ENCODE data around the gene ARHGAP30.
"Not testable (repeated sequence)": the region's sequence is repeated elsewhere in the genome, so short reads cannot be mapped to it uniquely, and the experiment has no call there.

The ARHGAP30 gene

DNA sequence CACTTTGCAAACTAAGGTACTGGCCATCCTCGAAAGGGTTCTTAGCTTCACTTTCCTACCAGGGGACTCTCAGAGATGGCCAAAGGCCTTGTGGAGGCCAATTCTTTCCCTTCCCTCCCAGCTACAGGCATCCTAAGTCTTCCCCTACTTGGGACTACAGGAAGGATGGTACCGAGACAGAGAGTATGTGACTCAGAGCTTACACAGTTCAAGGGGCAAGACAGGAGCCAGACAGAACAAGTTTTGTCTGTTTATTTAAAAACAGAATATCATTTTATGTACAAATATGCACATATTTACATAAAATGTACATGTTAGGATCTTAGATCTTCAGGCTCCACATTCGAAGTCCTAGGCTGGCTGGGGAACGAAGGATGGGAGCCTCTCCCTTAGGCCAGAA is 1.1 kb upstream of the ARHGAP30 start:
- Histone ChIP-seq H3K36me3 (ENCODE audit: insufficient read depth, low read length) (no peaks in the 10 kb centered on the region), H3K4me1 (ENCODE audit: insufficient read depth, low read length) (no peaks in the 10 kb centered on the region; the same call in 1 of the 2 replicates), H3K9me3 (ENCODE audit: control insufficient read depth, insufficient read depth, low read length) (0 out of 2 replicates have a peak, but pooled peaks cover 2% of the 10 kb centered on the region), H3K9ac (ENCODE audit: low read depth, low read length) (no peak overlapping the region)

DNA sequence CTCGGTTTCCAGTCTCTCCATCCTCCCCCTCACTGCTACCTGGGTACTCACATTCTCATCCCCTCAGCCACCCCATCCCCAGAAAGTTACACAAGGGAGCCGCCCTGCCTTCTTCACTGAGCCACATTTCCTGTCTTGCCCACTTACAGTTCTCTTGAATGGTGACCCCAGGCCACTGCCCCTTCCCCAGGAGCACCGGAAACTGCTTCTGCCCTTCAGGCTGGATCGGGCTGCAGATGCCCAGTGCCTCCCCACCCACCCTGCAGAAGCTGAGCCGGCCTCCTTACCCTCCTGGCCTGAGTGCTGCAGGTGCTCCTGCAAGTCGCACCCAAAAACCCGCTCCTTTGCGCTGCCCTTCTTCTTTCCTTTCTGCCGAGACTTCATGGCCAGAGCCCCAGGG is 450 bp downstream of the ARHGAP30 start:
- H3K9ac ChIP-seq (ENCODE audit: low read depth, low read length), result no peak overlapping the region
- no peaks in the 10 kb centered on the region for H3K36me3 ChIP-seq (ENCODE audit: insufficient read depth, low read length)
- no peaks in the 10 kb centered on the region; the same call in 1 of the 2 replicates for H3K4me1 ChIP-seq (ENCODE audit: insufficient read depth, low read length)
- 0 out of 2 replicates have a peak, but pooled peaks cover 2% of the 10 kb centered on the region for H3K9me3 ChIP-seq (ENCODE audit: control insufficient read depth, insufficient read depth, low read length)

DNA sequence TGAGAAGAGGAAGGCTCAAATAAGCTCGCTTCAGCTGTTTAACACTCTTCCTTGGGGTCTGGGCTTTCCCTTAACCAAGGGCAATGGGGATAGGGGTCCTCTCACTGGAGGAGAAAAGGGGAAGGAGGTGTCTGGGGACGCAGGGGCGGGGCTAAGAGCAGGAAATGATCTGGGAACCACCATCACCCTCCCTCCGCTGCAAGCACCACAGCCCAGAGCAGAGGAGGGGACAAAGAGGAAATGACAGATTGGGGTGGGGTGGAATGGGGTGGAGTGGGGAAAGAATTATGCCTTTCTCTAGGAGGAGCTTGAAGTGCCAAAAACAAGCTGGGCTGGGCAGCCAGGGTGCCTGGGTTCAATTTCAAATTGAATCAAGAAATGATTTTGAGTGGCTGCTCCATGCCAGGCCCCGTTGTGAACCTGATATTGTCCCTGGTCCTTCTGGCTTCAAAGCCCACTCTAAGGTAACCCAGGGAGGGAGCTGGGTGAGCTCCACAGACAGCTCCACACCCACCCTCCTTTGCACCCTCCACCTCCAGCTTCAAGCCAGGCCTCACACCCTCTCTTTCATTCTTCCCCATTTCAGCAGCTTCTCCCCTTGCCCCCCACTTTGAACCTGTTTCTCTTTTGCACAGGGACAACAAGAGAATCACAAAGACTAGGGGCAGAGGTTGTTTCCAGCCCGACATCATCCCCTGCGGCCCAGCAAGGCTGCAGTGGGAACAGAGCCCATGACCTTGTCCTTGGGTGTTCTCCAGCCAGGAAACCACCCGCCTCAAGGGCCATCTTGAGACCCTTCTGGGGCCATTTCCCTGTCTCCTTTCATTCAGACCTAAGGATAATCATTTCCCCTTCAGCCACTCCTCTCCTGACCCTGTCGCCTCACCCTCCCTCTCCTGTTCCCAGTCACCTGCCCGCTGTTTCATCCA is 1.1 kb downstream of the ARHGAP30 start:
- Histone ChIP-seq H3K4me1 (ENCODE audit: insufficient read depth, low read length) (peaks cover 4% of the 10 kb centered on the region), H3K36me3 (ENCODE audit: insufficient read depth, low read length) (no peaks in the 10 kb centered on the region), H3K9me3 (ENCODE audit: control insufficient read depth, insufficient read depth, low read length) (0 out of 2 replicates have a peak, but pooled peaks cover 2% of the 10 kb centered on the region), H3K9ac (ENCODE audit: low read depth, low read length) (no peak overlapping the region)

DNA sequence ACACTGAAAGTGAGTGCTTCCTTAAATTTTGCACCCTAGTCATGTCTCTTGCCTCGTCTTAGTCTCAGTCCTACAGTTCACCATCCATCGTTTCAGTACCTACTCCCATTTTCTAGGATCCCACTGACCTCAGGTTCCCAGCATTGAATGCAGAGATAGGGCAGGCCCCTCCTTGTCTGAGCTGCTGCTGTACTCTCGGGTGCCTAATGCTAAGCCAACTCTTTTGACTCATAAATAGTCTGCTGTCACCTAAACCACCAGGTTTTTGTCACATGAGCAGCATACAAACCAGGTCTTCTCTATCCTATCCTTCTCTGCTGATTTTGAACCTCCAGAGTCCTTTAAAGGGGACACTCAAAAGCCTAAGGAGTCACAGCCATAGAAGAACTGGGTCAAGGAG is 3.0 kb downstream of the ARHGAP30 start:
- H3K9ac ChIP-seq (ENCODE audit: low read depth, low read length), result no peak overlapping the region
- 0 out of 2 replicates have a peak, but pooled peaks cover 2% of the 10 kb centered on the region for H3K9me3 ChIP-seq (ENCODE audit: control insufficient read depth, insufficient read depth, low read length)
- no peaks in the 10 kb centered on the region for H3K36me3 ChIP-seq (ENCODE audit: insufficient read depth, low read length)
- peaks cover 4% of the 10 kb centered on the region for H3K4me1 ChIP-seq (ENCODE audit: insufficient read depth, low read length)

DNA sequence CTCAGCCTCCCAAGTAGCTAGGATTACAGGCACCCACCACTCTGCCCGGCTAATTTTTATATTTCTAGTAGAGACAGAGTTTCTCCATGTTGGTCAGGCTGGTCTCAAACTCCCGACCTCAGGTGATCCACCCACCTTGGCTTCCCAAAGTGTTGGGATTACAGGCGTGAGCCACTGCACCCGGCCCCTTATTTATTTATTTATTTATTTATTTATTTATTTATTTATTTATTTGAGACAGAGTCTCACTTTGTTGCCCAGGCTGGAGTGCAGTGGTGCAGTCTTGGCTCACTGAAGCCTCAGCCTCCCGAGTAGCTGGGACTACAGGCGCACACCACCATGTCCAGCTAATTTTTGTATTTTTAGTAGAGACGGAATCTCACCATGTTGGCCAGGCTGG is 4.0 kb downstream of the ARHGAP30 start:
- H3K9ac ChIP-seq (ENCODE audit: low read depth, low read length); H3K36me3 ChIP-seq (ENCODE audit: insufficient read depth, low read length); H3K4me1 ChIP-seq (ENCODE audit: insufficient read depth, low read length); H3K9me3 ChIP-seq (ENCODE audit: control insufficient read depth, insufficient read depth, low read length): not testable (repeated sequence)

DNA sequence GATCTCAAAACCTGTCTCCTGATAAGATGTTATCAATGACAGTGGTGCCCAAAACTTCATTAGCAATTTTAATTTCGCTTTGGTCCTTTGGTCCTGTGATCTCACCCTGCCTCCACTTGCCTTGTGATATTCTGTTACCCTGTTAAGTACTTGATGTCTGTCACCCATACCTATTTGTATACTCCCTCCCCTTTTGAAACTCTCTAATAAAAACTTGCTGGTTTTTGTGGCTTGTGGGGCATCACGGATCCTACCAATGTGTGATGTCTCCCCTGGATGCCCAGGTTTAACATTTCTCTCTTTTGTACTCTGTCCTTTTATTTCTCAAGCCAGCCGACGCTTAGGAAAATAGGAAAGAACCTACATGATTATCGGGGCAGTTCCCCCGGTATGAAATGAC is 5.8 kb downstream of the ARHGAP30 start:
- H3K4me1 ChIP-seq (ENCODE audit: insufficient read depth, low read length); H3K9ac ChIP-seq (ENCODE audit: low read depth, low read length); H3K36me3 ChIP-seq (ENCODE audit: insufficient read depth, low read length); H3K9me3 ChIP-seq (ENCODE audit: control insufficient read depth, insufficient read depth, low read length): not testable (repeated sequence)

DNA sequence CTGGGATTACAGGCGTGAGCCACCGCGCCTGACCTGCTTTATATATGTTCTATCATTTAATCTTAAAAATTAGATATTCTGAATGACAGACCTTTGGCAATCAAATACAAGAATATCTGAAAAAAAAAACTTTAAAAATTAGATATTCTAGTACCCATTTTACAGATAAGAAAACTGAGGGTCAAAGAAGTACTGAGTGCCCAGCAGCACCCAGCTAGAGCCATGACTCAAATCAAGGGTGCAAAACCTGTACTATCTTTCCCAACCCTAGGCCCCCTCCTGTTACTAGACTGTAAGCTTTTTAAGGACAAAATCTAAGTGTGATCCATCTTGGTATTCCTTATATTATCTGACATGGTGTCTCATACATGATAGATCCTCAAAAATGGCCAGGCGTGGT is 8.3 kb downstream of the ARHGAP30 start:
- Histone ChIP-seq H3K9me3 (ENCODE audit: control insufficient read depth, insufficient read depth, low read length) (no peaks in the 10 kb centered on the region), H3K36me3 (ENCODE audit: insufficient read depth, low read length) (no peaks in the 10 kb centered on the region), H3K9ac (ENCODE audit: low read depth, low read length) (no peak overlapping the region), H3K4me1 (ENCODE audit: insufficient read depth, low read length) (peaks cover 8% of the 10 kb centered on the region)

DNA sequence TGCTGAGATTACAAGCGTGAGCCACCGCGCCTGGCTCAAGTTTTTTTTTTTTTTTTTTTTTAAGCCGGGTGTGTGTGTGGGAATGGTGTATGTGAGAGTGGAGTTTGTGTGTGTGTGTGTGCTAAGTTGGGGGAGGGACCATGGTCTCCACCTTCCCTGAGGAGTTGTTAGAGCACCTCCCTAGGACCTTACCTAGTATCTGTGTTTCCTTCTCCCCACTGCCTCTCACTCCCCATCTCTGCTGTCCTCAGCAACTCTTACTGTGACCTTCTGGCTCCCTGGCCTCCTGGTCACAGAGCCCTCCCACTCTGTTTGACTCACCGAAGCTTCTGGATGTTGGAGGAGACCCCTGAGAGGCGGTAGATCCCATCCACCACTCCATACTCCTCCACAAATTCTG is 10.4 kb downstream of the ARHGAP30 start:
- H3K9me3 ChIP-seq (ENCODE audit: control insufficient read depth, insufficient read depth, low read length), result no peaks in the 10 kb centered on the region
- H3K4me1 ChIP-seq (ENCODE audit: insufficient read depth, low read length), result peaks cover 8% of the 10 kb centered on the region
- no peak overlapping the region for H3K9ac ChIP-seq (ENCODE audit: low read depth, low read length)
- no peaks in the 10 kb centered on the region for H3K36me3 ChIP-seq (ENCODE audit: insufficient read depth, low read length)

DNA sequence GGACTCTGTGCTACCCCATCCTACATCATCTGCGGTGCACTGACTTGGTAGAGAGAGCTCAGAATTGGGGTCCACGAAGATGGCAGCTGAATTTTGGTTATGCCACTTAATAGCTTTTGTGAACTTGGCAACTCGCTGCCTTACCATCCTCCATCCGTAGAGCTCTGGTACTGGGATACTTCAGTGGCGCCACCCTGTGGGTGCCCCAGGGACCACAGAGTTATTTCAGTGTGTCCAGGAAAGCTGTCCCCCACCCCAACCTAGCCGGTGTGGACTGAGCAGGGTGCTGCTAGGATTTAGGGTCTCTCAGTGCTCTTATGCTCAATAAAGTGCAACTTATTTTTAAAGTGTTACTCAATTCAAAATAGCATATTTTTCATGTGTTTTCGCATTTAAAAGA is 14.9 kb downstream of the ARHGAP30 start:
- Histone ChIP-seq H3K9me3 (ENCODE audit: control insufficient read depth, insufficient read depth, low read length) (no peaks in the 10 kb centered on the region), H3K9ac (ENCODE audit: low read depth, low read length) (no peak overlapping the region), H3K36me3 (ENCODE audit: insufficient read depth, low read length) (no peaks in the 10 kb centered on the region), H3K4me1 (ENCODE audit: insufficient read depth, low read length) (peaks cover 2% of the 10 kb centered on the region; the same call in 1 of the 2 replicates)

DNA sequence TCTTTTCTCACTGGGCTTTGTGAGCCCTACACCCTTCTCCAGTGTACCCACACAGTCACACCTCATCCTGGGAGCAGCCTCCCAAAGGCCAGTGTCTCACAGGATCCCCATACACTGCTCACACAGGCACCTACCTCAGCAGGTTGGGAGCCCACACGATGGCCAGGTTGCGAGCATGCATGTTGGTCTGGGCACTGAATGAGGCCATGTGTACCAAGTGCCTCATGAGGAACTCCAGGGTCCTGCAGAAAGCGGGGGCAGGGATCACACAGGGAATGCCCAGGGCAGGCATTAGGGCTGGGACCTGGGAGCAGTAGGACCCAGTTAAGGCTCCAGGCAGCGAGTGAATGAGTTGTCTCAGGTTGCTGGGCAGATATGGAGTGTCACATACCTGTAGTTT is 15.5 kb downstream of the ARHGAP30 start:
- Histone ChIP-seq H3K9ac (ENCODE audit: low read depth, low read length) (no peak overlapping the region), H3K36me3 (ENCODE audit: insufficient read depth, low read length) (no peaks in the 10 kb centered on the region), H3K4me1 (ENCODE audit: insufficient read depth, low read length) (no peaks in the 10 kb centered on the region), H3K9me3 (ENCODE audit: control insufficient read depth, insufficient read depth, low read length) (no peaks in the 10 kb centered on the region)

DNA sequence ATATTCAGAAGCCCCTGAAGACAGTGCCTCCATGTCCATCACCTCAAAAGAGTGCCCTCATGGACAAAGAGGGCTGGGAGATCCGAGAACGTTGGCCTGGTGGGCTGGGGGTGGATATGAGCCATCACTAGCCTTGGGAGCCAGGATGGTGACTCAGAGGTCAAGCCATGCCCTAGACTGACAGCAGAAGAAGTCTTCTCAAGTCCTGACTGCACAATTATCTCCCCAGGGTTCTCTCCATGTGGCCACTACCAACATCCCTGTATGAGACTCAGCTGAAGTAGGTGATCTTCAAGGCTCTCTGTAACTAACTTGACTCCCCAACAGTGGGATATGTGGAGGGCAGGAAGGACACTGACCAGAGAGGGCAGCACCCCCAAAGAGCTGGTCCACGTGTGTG is 16.8 kb downstream of the ARHGAP30 start:
- Histone ChIP-seq H3K4me1 (ENCODE audit: insufficient read depth, low read length) (no peaks in the 10 kb centered on the region), H3K9me3 (ENCODE audit: control insufficient read depth, insufficient read depth, low read length) (no peaks in the 10 kb centered on the region), H3K36me3 (ENCODE audit: insufficient read depth, low read length) (no peaks in the 10 kb centered on the region), H3K9ac (ENCODE audit: low read depth, low read length) (no peak overlapping the region)

DNA sequence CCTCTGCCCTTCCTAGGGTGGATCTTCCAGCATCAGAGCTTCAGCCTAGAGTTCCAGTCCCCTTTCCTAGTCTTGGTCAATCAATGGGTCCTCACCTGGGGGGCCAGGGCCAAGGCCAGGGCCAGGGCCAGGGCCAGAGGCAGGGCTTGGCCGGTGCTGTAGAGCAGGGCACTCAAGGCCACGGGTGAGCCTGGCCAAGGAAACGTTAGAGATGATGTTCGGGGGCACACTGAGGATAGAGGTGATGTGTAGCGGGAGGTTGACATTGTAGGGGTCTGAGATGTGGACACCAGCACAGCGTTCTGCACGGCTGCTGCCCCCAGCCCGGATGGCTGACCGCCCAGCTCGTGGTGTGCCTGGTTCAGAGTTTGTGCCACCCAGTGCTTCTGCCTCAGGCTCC is 18.5 kb downstream of the ARHGAP30 start:
- no peak overlapping the region for H3K9ac ChIP-seq (ENCODE audit: low read depth, low read length)
- H3K36me3 ChIP-seq (ENCODE audit: insufficient read depth, low read length), result no peaks in the 10 kb centered on the region
- H3K4me1 ChIP-seq (ENCODE audit: insufficient read depth, low read length), result no peaks in the 10 kb centered on the region
- H3K9me3 ChIP-seq (ENCODE audit: control insufficient read depth, insufficient read depth, low read length), result no peaks in the 10 kb centered on the region

DNA sequence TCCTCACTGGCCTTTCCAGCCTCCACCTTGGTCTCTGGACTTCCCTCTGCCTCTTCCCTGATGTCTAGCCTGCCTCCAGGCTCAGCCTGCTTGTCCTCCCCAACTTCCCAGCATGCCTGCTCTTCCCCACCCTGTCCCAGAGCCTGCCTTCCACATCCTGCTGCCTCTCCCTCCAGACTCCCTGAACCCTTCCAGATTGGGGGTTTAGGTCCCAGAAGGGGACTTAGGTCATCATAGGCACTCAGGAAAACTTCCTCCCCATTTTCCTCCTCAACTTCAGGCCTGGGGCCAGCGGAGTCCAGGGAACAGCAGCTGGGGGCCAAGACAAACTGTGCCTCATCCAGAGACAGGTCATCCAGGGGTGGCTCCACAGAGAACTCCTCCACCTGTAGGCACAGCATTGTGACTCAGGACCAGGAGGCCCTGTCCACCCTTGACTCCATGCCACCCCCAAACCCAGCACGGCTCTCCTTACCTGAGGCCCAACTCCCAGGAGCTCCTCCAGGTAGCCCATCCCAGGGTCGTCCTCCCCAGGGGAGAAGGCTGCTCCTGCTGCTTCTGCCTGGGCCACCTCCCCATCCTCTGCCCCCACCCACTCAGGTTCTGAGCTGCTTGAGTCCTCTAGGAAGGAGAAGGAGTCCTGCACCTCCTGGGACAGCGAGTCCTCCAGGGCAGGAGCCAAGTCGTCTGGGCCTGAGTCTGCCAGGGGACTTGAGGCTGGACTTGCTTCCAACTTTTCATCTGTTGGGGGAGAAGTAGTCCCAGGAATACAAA is 20.6 kb downstream of the ARHGAP30 start:
- H3K9me3 ChIP-seq (ENCODE audit: control insufficient read depth, insufficient read depth, low read length), result no peaks in the 10 kb centered on the region
- H3K4me1 ChIP-seq (ENCODE audit: insufficient read depth, low read length), result peaks cover 5% of the 10 kb centered on the region; the same call in 1 of the 2 replicates
- no peaks in the 10 kb centered on the region for H3K36me3 ChIP-seq (ENCODE audit: insufficient read depth, low read length)
- H3K9ac ChIP-seq (ENCODE audit: low read depth, low read length), result no peak overlapping the region

DNA sequence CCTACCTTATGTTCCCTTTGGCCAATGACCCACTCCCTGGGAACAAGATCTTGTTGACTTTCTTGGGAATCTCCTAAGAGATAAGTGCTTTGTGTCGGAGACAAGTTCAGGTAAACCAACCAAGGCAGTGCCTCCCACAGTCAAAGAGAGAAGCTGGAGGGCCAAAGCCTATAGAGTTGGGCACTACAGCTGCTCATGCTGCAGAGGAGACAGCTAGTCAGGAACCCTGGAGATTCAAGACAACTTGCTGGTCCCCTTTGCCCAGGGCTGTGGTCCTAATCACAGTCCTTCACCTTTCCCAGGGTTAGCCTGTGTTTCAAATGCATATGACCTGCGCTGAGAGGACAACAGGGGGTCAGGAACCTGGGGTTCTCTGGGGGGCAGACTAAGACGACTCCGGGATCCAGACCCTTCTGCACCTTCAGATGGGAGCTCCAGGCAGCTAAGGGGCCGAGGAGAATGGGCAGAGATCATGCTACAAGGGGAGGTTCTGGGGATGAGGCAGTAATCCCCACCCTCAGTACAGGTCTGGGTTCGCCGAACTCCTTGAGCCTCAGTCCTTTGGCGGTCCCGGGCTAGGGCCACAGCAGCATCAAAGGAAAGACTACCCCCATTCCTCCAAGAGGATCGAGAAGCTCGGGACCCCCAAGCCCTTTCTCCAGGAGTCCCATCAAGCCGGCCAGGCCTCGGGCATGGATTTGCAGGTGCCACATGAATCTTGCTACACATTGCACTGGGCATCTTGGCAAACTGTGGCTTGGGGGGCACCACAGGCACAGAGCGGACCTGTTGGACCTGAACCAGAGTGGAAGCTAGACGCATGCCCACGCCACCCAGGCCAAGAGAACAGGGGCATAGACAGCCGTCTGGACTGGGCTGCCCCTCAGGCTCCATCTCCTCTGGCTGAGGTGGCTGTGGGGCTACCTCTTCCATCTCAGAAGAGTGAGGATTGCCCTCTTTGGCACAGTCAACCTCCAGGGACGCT is 22.0 kb downstream of the ARHGAP30 start:
- Histone ChIP-seq H3K4me1 (ENCODE audit: insufficient read depth, low read length) (peaks cover 5% of the 10 kb centered on the region; the same call in 1 of the 2 replicates), H3K9me3 (ENCODE audit: control insufficient read depth, insufficient read depth, low read length) (no peaks in the 10 kb centered on the region), H3K36me3 (ENCODE audit: insufficient read depth, low read length) (no peaks in the 10 kb centered on the region), H3K9ac (ENCODE audit: low read depth, low read length) (no peak overlapping the region)
